Body of pancreas (tissue), 4 donors: Measurements from ENCODE around the gene FOXE3. TPM values are rescaled to one million over a fixed set of nuclear protein-coding genes. Genes with fewer than 3 reads are reported as not detected.

Source experiments
- ATAC-seq: fragments of 150-250 bp; one replicate; pipeline ENCODE4 v1.9.1; 2016
- DNase-seq, 4 donors: peaks; one replicate each; pipeline ENCODE4 v3.0.0-alpha.2; 2019
- H3K27ac ChIP-seq, 4 donors: fragments of 200-600 bp; sonication (generic); 1 replicate in 3 of 4; 2 replicates in 1 of 4; pipeline versions ENCODE4 v1.5.1 to v1.6.1; 2016 to 2019; ENCODE audit warnings: mild to moderate bottlenecking in 1 of 4, mixed read lengths in 1 of 4, moderate library complexity in 1 of 4
- H3K27me3 ChIP-seq, 2 donors: fragments of 200-600 bp; sonication (generic); one replicate each; pipeline ENCODE4 v1.6.0; 2016; ENCODE audit warnings: mild to moderate bottlenecking in 1 of 2
- H3K36me3 ChIP-seq, 2 donors: fragments of 200-600 bp; sonication (generic); replicated peaks in 1 of 2; 2 replicates each; pipeline ENCODE4 v1.5.1; 2016; ENCODE audit warnings: low read depth in 2 of 2; ENCODE audit not compliant: insufficient read depth in 1 of 2
- H3K4me1 ChIP-seq: fragments of 200-600 bp; sonication (generic); one replicate; pipeline ENCODE4 v1.6.0; 2016
- H3K4me3 ChIP-seq, 2 donors: fragments of 200-600 bp; sonication (generic); 1 replicate in 1 of 2; 2 replicates in 1 of 2; pipeline ENCODE4 v1.5.1; 2016 to 2019
- H3K9me3 ChIP-seq, 3 donors: fragments of 200-600 bp; sonication (generic); 1 replicate in 2 of 3; 2 replicates in 1 of 3; pipeline ENCODE4 v1.5.1; 2016
- POLR2A ChIP-seq, 3 donors: fragments of 450-650 bp; IDR thresholded peaks; one replicate each; pipeline ENCODE4 v1.6.1; 2016; ENCODE audit warnings: antibody characterized with exemption in 3 of 3, mild to moderate bottlenecking in 2 of 3
- WGBS, 2 donors: methylation state at CpG; one replicate each; pipeline ENCODE4 v1.1.5; 2017; 5-methylcytosine and 5-hydroxymethylcytosine counted together
- intact Hi-C: fragments of 100-400 bp; cut with DNase I; formaldehyde crosslinking; loops from one replicate; pipeline ENCODE4 v1.15.1; 2023
- total RNA-seq, 2 donors: library from RNA; depleted of rRNA; stranded (reverse); fragments of >200 nt; gene quantifications; one replicate each; pipeline ENCODE4 v1.1.0, GENCODE V29; 2016
- TF ChIP-seq, protein P1 (sequence below), 7 experiments: fragments of 450-650 bp in 4 of 7; fragments of 200-600 bp in 3 of 7; sonication (generic) in 3 of 7; IDR thresholded peaks; one replicate each; pipeline ENCODE4 v1.5.1; 2016 to 2019; ENCODE audit warnings: antibody characterized with exemption in 7 of 7

The FOXE3 gene
- total RNA-seq, 2 donors from 2014 or later, result not detected

DNA sequence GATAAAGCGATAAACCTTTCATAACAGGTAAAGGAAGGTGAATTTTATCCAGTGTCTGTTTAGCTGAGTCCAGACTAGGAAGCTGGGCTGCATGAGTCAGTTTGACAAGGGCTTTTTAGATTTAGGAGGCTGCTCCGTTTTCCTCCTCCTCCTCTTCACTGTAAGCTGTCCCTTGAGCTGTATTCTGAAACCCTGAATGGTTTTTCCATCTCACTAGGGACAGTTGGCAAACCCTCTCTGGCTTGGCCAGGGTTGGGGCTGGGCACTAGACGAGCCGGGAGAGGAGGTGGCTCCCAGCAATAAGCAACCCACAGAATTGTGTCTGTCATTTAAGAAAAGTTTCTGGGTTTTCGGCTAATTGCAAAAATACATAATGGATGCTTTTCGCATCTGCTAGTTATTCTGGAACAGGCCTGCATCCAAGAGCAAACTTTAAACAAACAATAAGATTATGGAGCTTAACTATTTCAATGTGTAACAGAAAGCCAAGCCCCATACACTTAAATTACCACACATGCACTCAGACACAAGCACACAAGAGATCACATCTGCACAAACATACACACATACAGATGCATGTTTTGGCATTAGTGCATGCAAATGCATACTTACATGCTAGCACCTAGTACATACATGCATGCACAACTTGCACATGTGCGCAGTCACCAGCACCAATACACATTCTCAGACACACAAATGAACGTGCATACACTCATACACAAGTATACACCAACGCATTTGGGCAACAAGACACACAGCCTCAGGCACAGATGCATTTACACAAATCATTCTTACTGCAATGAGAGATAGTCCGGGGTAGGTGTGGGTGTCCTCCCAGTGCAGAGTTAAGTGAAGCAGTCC is 27.8 kb upstream of the FOXE3 start:
- intact Hi-C loops, result no loop called here

DNA sequence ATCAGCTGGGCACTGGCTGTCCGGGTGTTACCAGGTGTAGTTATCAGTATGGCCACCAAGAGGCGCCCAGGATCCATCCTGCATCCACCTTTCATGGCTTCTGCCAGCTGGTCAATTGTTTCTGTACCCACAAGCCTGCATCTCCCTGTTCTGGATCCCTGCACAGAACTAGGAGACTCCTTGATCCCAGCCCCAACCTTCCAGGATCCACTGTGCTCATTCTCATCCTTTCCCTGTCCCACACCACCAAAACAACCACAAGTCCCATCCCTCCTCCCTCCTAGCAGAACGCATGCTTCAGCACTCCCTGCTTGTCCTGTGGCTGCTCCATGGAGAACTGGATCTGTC is 27.2 kb upstream of the FOXE3 start:
- Histone ChIP-seq H3K27me3 (no peaks in the 10 kb centered on the region), H3K9me3 (no peaks in the 10 kb centered on the region), H3K36me3 (no peaks in the 10 kb centered on the region), H3K4me3 (no peak overlapping the region), H3K4me1 (no peaks in the 10 kb centered on the region), H3K27ac (no peak overlapping the region)
- intact Hi-C loops, result no loop called here
- DNase-seq (peak; percentile 56 to 72 (median 70)), ATAC-seq (peak; percentile 77)
- 24 to 53% methylated on average over 1 to 3 of the region's 3 CpGs for WGBS, 2 donors
- TF ChIP-seq, protein P1, sequence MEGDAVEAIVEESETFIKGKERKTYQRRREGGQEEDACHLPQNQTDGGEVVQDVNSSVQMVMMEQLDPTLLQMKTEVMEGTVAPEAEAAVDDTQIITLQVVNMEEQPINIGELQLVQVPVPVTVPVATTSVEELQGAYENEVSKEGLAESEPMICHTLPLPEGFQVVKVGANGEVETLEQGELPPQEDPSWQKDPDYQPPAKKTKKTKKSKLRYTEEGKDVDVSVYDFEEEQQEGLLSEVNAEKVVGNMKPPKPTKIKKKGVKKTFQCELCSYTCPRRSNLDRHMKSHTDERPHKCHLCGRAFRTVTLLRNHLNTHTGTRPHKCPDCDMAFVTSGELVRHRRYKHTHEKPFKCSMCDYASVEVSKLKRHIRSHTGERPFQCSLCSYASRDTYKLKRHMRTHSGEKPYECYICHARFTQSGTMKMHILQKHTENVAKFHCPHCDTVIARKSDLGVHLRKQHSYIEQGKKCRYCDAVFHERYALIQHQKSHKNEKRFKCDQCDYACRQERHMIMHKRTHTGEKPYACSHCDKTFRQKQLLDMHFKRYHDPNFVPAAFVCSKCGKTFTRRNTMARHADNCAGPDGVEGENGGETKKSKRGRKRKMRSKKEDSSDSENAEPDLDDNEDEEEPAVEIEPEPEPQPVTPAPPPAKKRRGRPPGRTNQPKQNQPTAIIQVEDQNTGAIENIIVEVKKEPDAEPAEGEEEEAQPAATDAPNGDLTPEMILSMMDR (IDR thresholded peaks at IDR 0.05), result peak; percentile 43 to 73 (median 63)
- TF ChIP-seq POLR2A (IDR thresholded peaks at IDR 0.05), result no peak

More for the DNA sequence above, 27.8 kb upstream of the FOXE3 start:
- Histone ChIP-seq H3K4me1 (no peaks in the 10 kb centered on the region), H3K9me3 (no peaks in the 10 kb centered on the region), H3K27me3 (no peaks in the 10 kb centered on the region), H3K36me3 (no peaks in the 10 kb centered on the region), H3K27ac (no peak overlapping the region), H3K4me3 (no peak overlapping the region)
- ATAC-seq (no peak), DNase-seq (no peak)
- WGBS, 2 donors, result 19 to 27% methylated on average over 10 of the region's 10 CpGs
- TF ChIP-seq, protein P1 (IDR thresholded peaks at IDR 0.05), result no peak
- peak in 1 of 3 donors; percentile 10 for TF ChIP-seq POLR2A (IDR thresholded peaks at IDR 0.05)

DNA sequence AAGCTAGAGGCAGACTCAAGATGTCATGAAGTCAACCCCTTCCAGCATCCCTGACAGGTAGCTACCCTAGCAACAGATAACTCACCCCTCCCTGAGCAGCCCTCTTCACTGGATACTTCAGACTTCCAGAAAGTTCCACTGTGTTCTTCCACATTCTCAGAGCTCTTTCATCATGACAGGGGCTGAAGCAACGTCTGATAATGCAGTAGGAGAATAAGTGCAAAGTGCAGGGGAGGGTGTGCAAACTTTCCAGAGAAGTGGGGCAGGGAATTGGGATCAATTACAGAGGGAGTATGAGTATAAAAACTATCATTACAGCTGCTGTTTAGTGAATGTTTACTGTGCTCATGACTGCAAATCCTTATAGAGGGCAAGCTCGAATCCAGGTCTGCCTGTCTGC is 26.4 kb upstream of the FOXE3 start:
- intact Hi-C loops, result no loop called here
- WGBS, 2 donors, result 13 to 22% methylated on average over 2 of the region's 2 CpGs
- ATAC-seq (no peak), DNase-seq (no peak)
- H3K9me3 ChIP-seq, result no peaks in the 10 kb centered on the region
- H3K4me1 ChIP-seq, result no peaks in the 10 kb centered on the region
- no peaks in the 10 kb centered on the region for H3K27me3 ChIP-seq
- H3K27ac ChIP-seq, result no peak overlapping the region
- H3K36me3 ChIP-seq, result no peaks in the 10 kb centered on the region
- TF ChIP-seq, protein P1 (IDR thresholded peaks at IDR 0.05), result no peak
- no peak for TF ChIP-seq POLR2A (IDR thresholded peaks at IDR 0.05)
- no peak overlapping the region for H3K4me3 ChIP-seq

DNA sequence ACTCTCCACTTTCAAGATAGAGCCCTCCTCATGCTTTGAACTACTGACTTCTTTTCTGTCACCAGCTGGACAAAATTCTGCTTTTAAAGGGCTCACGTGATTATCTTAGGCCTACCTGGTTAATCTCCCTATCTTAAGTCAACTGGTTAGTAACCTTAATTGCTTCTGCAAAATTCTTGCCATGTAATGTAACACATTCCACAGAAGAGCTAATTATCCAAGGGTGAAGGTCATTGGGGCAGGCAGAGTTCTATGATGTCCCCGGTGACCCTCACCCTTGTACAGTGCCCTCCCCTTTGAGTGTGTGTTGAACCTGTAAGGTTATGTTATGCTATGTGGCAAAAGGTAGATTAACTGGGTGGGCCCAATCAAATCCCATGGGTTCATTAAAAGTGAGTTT is 25.2 kb upstream of the FOXE3 start:
- Histone ChIP-seq H3K9me3 (no peaks in the 10 kb centered on the region), H3K4me3 (no peak overlapping the region), H3K36me3 (no peaks in the 10 kb centered on the region), H3K27me3 (no peaks in the 10 kb centered on the region), H3K4me1 (no peaks in the 10 kb centered on the region), H3K27ac (no peak overlapping the region)
- TF ChIP-seq, protein P1 (IDR thresholded peaks at IDR 0.05), result no peak
- no peak for TF ChIP-seq POLR2A (IDR thresholded peaks at IDR 0.05)
- intact Hi-C loops, result no loop called here
- ATAC-seq, result no peak
- DNase-seq, result no peak
- 47 to 52% methylated on average over 2 of the region's 2 CpGs for WGBS, 2 donors

DNA sequence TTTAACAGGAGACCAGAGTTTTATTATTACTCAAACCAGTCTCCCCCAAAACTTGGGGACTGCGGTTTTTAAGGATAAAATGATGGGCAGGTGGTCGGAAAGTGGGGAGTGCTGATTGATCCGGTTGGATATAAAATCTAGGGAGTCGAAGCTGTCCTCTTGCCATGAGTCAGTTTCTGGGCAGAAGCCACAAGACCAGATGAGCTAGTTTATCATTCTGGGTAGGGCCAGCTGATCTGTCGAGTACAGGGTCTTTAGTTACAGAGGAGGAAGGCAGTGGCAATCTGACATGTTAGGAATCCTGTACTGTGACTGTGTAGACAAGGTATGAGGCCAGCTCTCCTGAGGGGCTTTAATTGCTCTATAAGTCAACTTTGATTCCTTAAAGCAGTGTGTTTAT is 22.9 kb upstream of the FOXE3 start:
- H3K4me3 ChIP-seq, result no peak overlapping the region
- no peaks in the 10 kb centered on the region for H3K9me3 ChIP-seq
- WGBS, 2 donors, result 59 to 74% methylated on average over 5 of the region's 5 CpGs
- ATAC-seq (no peak), DNase-seq (no peak)
- no peaks in the 10 kb centered on the region for H3K27me3 ChIP-seq
- intact Hi-C loops, result no loop called here
- H3K36me3 ChIP-seq, result no peaks in the 10 kb centered on the region
- TF ChIP-seq, protein P1 (IDR thresholded peaks at IDR 0.05), result no peak
- TF ChIP-seq POLR2A (IDR thresholded peaks at IDR 0.05), result no peak
- no peaks in the 10 kb centered on the region for H3K4me1 ChIP-seq
- H3K27ac ChIP-seq, result no peak overlapping the region
